SK-N-SH treated with all-trans-retinoic acid at 6 μM for 48 hours (cell line): ENCODE measurements around the gene SF3B6.

ENCODE experiments used
- ATAC-seq: fragments of 200-7000 bp; cut with Tn5 transposase; 3 replicates; pipeline ENCODE4 v1.9.1; 2020; ENCODE audit warnings: mild to moderate bottlenecking, moderate library complexity
- ARNTL ChIP-seq: fragments of 450-650 bp; formaldehyde crosslinking; IDR thresholded peaks from 2 replicates; pipeline ENCODE4 v1.5.0; 2020; ENCODE audit warnings: low read depth, mild to moderate bottlenecking, moderate library complexity, borderline replicate concordance
- BACH2 ChIP-seq: fragments of 250-450 bp; sonication (Bioruptor Pico); IDR thresholded peaks from 2 replicates; pipeline ENCODE4 v1.9.0; 2021; ENCODE audit warnings: mild to moderate bottlenecking, borderline replicate concordance
- CREB5 ChIP-seq: fragments of 250-450 bp; sonication (Bioruptor Pico); IDR thresholded peaks from 2 replicates; pipeline ENCODE4 v1.5.1; 2020; ENCODE audit warnings: low read depth, mild to moderate bottlenecking, moderate library complexity
- CSDC2 ChIP-seq: fragments of 250-450 bp; sonication (Bioruptor Pico); IDR thresholded peaks from 2 replicates; pipeline ENCODE4 v1.5.0; 2020; ENCODE audit warnings: mild to moderate bottlenecking, moderate library complexity
- CSRNP3 ChIP-seq: fragments of 250-450 bp; sonication (Bioruptor Pico); IDR thresholded peaks from 2 replicates; pipeline ENCODE4 v1.5.1; 2021; ENCODE audit warnings: mild to moderate bottlenecking, moderate library complexity
- ESRRG ChIP-seq: fragments of 250-450 bp; sonication (Bioruptor Pico); IDR thresholded peaks from 2 replicates; pipeline ENCODE4 v1.6.1; 2021; ENCODE audit warnings: mild to moderate bottlenecking
- GLIS3 ChIP-seq: fragments of 250-450 bp; sonication (Bioruptor Pico); IDR thresholded peaks from 2 replicates; pipeline ENCODE4 v1.5.0; 2020; ENCODE audit warnings: mild to moderate bottlenecking, moderate library complexity
- OSR1 ChIP-seq: fragments of 250-450 bp; sonication (Bioruptor Pico); IDR thresholded peaks from 2 replicates; pipeline ENCODE4 v1.8.0; 2022; ENCODE audit warnings: moderate library complexity, mild to moderate bottlenecking, inconsistent platforms
- PATZ1 ChIP-seq: fragments of 250-450 bp; sonication (Bioruptor Pico); IDR thresholded peaks from 2 replicates; pipeline ENCODE4 v1.8.0; 2020; ENCODE audit warnings: mild to moderate bottlenecking, moderate library complexity, borderline replicate concordance
- POU6F1 ChIP-seq: fragments of 250-450 bp; sonication (Bioruptor Pico); IDR thresholded peaks from 2 replicates; pipeline ENCODE4 v1.8.0; 2021; ENCODE audit warnings: low read depth, mild to moderate bottlenecking, moderate library complexity, borderline replicate concordance
- PPARA ChIP-seq: fragments of 250-450 bp; sonication (Bioruptor Pico); IDR thresholded peaks from 2 replicates; pipeline ENCODE4 v1.5.0; 2020; ENCODE audit warnings: mild to moderate bottlenecking, borderline replicate concordance
- RARB ChIP-seq: fragments of 250-450 bp; sonication (Bioruptor Pico); IDR thresholded peaks from 2 replicates; pipeline ENCODE4 v1.8.0; 2021; ENCODE audit warnings: mild to moderate bottlenecking, moderate library complexity
- SNAI2 ChIP-seq: fragments of 250-450 bp; sonication (Bioruptor Pico); IDR thresholded peaks from 2 replicates; pipeline ENCODE4 v1.5.0; 2020; ENCODE audit warnings: mild to moderate bottlenecking, moderate library complexity
- TOX ChIP-seq: fragments of 250-450 bp; sonication (Bioruptor Pico); IDR thresholded peaks from 2 replicates; pipeline ENCODE4 v1.8.0; 2021; ENCODE audit warnings: mild to moderate bottlenecking, moderate library complexity, borderline replicate concordance
- TSHZ2 ChIP-seq: fragments of 250-450 bp; sonication (Bioruptor Pico); IDR thresholded peaks from 2 replicates; pipeline ENCODE4 v1.5.0; 2020; ENCODE audit warnings: mild to moderate bottlenecking, moderate library complexity
- ZC3H10 ChIP-seq: fragments of 250-450 bp; sonication (Bioruptor Pico); IDR thresholded peaks from 2 replicates; pipeline ENCODE4 v1.5.1; 2021; ENCODE audit warnings: mild to moderate bottlenecking, moderate library complexity
- ZFP3 ChIP-seq: fragments of 250-450 bp; sonication (Bioruptor Pico); IDR thresholded peaks from 2 replicates; pipeline ENCODE4 v1.5.0; 2020; ENCODE audit warnings: mild to moderate bottlenecking, moderate library complexity
- ZFP30 ChIP-seq: fragments of 450-650 bp; formaldehyde crosslinking; IDR thresholded peaks from 2 replicates; pipeline ENCODE4 v1.5.0; 2022; ENCODE audit warnings: mild to moderate bottlenecking, moderate library complexity
- ZNF565 ChIP-seq: fragments of 450-650 bp; formaldehyde crosslinking; conservative IDR thresholded peaks from 2 replicates; pipeline ENCODE4 v1.5.0; 2020; ENCODE audit warnings: low read depth, mild to moderate bottlenecking, moderate library complexity

SF3B6 gene

GRCh38 chr2:24107336-24107735 lies 31.2 kb upstream of the SF3B6 start:
- TF ChIP-seq TOX (no peak), POU6F1 (CRISPR knock-in tag) (no peak), RARB (CRISPR knock-in tag) (no peak), PPARA (CRISPR knock-in tag) (no peak), ZNF565 (CRISPR knock-in tag) (no peak), ZFP30 (CRISPR knock-in tag) (no peak), ESRRG (CRISPR knock-in tag) (no peak), CSDC2 (CRISPR knock-in tag) (no peak), TSHZ2 (CRISPR knock-in tag) (no peak)
- ATAC-seq: no peak

- no peak for TF ChIP-seq ZFP30 (CRISPR knock-in tag)
- TF ChIP-seq ZFP3 (CRISPR knock-in tag): no peak
- TF ChIP-seq ESRRG (CRISPR knock-in tag): no peak
- TF ChIP-seq POU6F1 (CRISPR knock-in tag): no peak
- TF ChIP-seq TOX: no peak
- TF ChIP-seq OSR1 (CRISPR knock-in tag): no peak
- no peak for TF ChIP-seq CSDC2 (CRISPR knock-in tag)
- no peak for TF ChIP-seq CREB5
- no peak for TF ChIP-seq CSRNP3 (CRISPR knock-in tag)
- no peak for ATAC-seq
Observed at GRCh38 chr2:24106786-24107185, 30.7 kb upstream of the SF3B6 start.

GRCh38 chr2:24105816-24106215 lies 29.7 kb upstream of the SF3B6 start:
- TF ChIP-seq ARNTL: no peak
- no peak for TF ChIP-seq BACH2 (CRISPR knock-in tag)
- TF ChIP-seq SNAI2 (CRISPR knock-in tag): no peak
- no peak for TF ChIP-seq ZNF565 (CRISPR knock-in tag)
- TF ChIP-seq CREB5: no peak
- no peak for TF ChIP-seq RARB (CRISPR knock-in tag)
- no peak for TF ChIP-seq PATZ1 (CRISPR knock-in tag)
- TF ChIP-seq CSRNP3 (CRISPR knock-in tag): no peak
- TF ChIP-seq ZFP30 (CRISPR knock-in tag): no peak
- TF ChIP-seq TSHZ2 (CRISPR knock-in tag): no peak
- no peak for TF ChIP-seq ZFP3 (CRISPR knock-in tag)
- TF ChIP-seq ZC3H10: no peak
- no peak for TF ChIP-seq GLIS3 (CRISPR knock-in tag)
- ATAC-seq: no peak
